IMR-90 (cell line): Measurements from ENCODE around the gene GRIFIN.

Experiments
- CTCF ChIP-seq: conservative IDR thresholded peaks from 2 replicates; pipeline ENCODE4 v1.5.1; 2012; ENCODE audit warnings: mild to moderate bottlenecking, low read depth, low read length, improper control_type of control experiment
- ELK1 ChIP-seq: fragments of 150-350 bp; IDR thresholded peaks from 2 replicates; pipeline ENCODE4 v1.6.1; 2016; ENCODE audit warnings: low read depth, mild to moderate bottlenecking, low read length, moderate library complexity, borderline replicate concordance
- MAZ ChIP-seq: IDR thresholded peaks from 2 replicates; pipeline ENCODE4 v1.6.1; 2012; ENCODE audit warnings: low read depth, mild to moderate bottlenecking, low read length, improper control_type of control experiment, moderate library complexity, borderline replicate concordance
- POLR2A ChIP-seq: IDR thresholded peaks from 2 replicates; pipeline ENCODE4 v1.6.1; 2012; ENCODE audit warnings: mild to moderate bottlenecking, low read depth, low read length
- RAD21 ChIP-seq: IDR thresholded peaks from 2 replicates; pipeline ENCODE4 v1.6.1; 2012; ENCODE audit warnings: low read length, improper control_type of control experiment

- TF ChIP-seq CTCF (no peak), ELK1 (no peak), MAZ (no peak), POLR2A (no peak), RAD21 (no peak)
These were observed 37.5 kb upstream of the GRIFIN start for GRCh38 chr7:2513702-2514101.
